C4-2B (cell line): ENCODE data around the gene GNS.

ENCODE experiments used
- ZFX ChIP-seq: fragments of 450-650 bp; IDR thresholded peaks from 2 replicates; pipeline ENCODE4 v1.6.1; 2017
- TF ChIP-seq, protein P1 (sequence below): fragments of 450-650 bp; conservative IDR thresholded peaks from 2 replicates; pipeline ENCODE4 v1.5.1; 2017; ENCODE audit warnings: mild to moderate bottlenecking

DNA sequence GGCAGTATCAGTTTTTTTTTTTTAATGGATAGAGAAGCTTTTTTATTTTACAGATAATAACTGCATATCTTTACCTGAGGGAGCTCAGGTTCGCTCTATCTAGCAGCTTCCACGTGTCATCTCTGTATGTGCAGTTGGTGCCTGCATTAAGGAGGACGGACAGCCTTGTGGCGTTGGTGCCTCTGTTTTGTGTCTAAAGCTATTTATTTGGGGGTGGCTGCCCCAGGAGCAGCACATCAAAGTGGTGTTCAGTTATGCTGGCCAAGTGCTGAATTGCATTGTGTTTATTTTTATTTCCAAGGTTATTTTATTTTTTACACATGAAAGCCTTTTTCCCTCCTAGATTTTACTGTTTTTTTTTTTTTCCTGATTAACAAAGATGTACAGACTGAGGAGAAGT, 89.2 kb downstream of the GNS start:
- TF ChIP-seq, protein P1, sequence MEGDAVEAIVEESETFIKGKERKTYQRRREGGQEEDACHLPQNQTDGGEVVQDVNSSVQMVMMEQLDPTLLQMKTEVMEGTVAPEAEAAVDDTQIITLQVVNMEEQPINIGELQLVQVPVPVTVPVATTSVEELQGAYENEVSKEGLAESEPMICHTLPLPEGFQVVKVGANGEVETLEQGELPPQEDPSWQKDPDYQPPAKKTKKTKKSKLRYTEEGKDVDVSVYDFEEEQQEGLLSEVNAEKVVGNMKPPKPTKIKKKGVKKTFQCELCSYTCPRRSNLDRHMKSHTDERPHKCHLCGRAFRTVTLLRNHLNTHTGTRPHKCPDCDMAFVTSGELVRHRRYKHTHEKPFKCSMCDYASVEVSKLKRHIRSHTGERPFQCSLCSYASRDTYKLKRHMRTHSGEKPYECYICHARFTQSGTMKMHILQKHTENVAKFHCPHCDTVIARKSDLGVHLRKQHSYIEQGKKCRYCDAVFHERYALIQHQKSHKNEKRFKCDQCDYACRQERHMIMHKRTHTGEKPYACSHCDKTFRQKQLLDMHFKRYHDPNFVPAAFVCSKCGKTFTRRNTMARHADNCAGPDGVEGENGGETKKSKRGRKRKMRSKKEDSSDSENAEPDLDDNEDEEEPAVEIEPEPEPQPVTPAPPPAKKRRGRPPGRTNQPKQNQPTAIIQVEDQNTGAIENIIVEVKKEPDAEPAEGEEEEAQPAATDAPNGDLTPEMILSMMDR: no peak; the same call in 1 of the 2 replicates
- no peak for TF ChIP-seq ZFX
